ENCODE measurements around the gene KCNF1. TPM values are rescaled to one million over a fixed set of nuclear protein-coding genes. Genes with fewer than 3 reads are reported as not detected.

KCNF1 gene
- 2.0 TPM for total RNA-seq
- polyA plus RNA-seq (ENCODE audit: insufficient read depth in 1 of 8, insufficient read length in 8 of 8, low replicate concordance in 1 of 8), result 1 to 10 TPM; 3.9 to 6.6 (median 5.6) TPM
- long read RNA-seq, donor 1, transcript KCNF1-201 (1 exons, 2,289 nt), result major isoform, 6 of 6 reads
- long read RNA-seq, donor 1, partial matches to known transcripts, result 0 of 6 reads
- long read RNA-seq, donor 1, other reads (novel, unspliced or antisense), result 0 of 6 reads
- long read RNA-seq, donor 2, result 0 reads
- long read RNA-seq, donor 3, transcript KCNF1-201 (1 exons, 2,289 nt), result major isoform, 5 of 5 reads
- long read RNA-seq, donor 3, partial matches to known transcripts, result 0 of 5 reads
- long read RNA-seq, donor 3, other reads (novel, unspliced or antisense), result 0 of 5 reads
- long read RNA-seq, donor 4, partial matches to known transcripts, result 0 of 3 reads
- long read RNA-seq, donor 4, other reads (novel, unspliced or antisense), result 0 of 3 reads
- long read RNA-seq, donor 5, partial matches to known transcripts, result 0 of 2 reads
- long read RNA-seq, donor 5, other reads (novel, unspliced or antisense), result 0 of 2 reads
- long read RNA-seq, donor 6, partial matches to known transcripts, result 0 of 4 reads
- long read RNA-seq, donor 6, other reads (novel, unspliced or antisense), result 0 of 4 reads
- long read RNA-seq, donor 7, transcript KCNF1-201 (1 exons, 2,289 nt), result major isoform, 10 of 10 reads
- long read RNA-seq, donor 7, partial matches to known transcripts, result 0 of 10 reads
- long read RNA-seq, donor 7, other reads (novel, unspliced or antisense), result 0 of 10 reads
- long read RNA-seq, donor 8, partial matches to known transcripts, result 0 of 1 reads
- long read RNA-seq, donor 8, other reads (novel, unspliced or antisense), result 0 of 1 reads
- long read RNA-seq, donor 9, partial matches to known transcripts, result 0 of 4 reads
- long read RNA-seq, donor 9, other reads (novel, unspliced or antisense), result 0 of 4 reads
- long read RNA-seq, donor 10, partial matches to known transcripts, result 0 of 4 reads
- long read RNA-seq, donor 10, other reads (novel, unspliced or antisense), result 0 of 4 reads
- long read RNA-seq, donor 11, partial matches to known transcripts, result 0 of 2 reads
- long read RNA-seq, donor 11, other reads (novel, unspliced or antisense), result 0 of 2 reads

- H3K36me3 ChIP-seq (ENCODE audit: control insufficient read depth, insufficient read depth, low read length), result no peaks in the 10 kb centered on the region
- peaks cover 25% of the 10 kb centered on the region for H3K4me1 ChIP-seq (ENCODE audit: control insufficient read depth, insufficient read depth, low read length)
- H3K27me3 ChIP-seq (ENCODE audit: control insufficient read depth, insufficient read depth, low read length), result peaks cover 34% of the 10 kb centered on the region
- peak within 1 kb of the TSS; percentile 36 for H3K4me3 ChIP-seq (ENCODE audit: low read length)
- no peak within 1 kb of the TSS for H3K27ac ChIP-seq (ENCODE audit: low read length)
- no peaks in the 10 kb centered on the region for H3K9me3 ChIP-seq (replicated peaks; ENCODE audit: control insufficient read depth, low read depth, low read length)
- 8% methylated on average over 51 of the region's 53 CpGs for WGBS (ENCODE audit: insufficient coverage)
- DNase-seq, result peak; percentile 77
Observed at GRCh38 chr2:10911291-10912075, at the start of gene KCNF1. TSS of gene KCNF1 (plus strand) at chr2:10911934. CDS start at chr2:10912427, 493 bp downstream.

DNA sequence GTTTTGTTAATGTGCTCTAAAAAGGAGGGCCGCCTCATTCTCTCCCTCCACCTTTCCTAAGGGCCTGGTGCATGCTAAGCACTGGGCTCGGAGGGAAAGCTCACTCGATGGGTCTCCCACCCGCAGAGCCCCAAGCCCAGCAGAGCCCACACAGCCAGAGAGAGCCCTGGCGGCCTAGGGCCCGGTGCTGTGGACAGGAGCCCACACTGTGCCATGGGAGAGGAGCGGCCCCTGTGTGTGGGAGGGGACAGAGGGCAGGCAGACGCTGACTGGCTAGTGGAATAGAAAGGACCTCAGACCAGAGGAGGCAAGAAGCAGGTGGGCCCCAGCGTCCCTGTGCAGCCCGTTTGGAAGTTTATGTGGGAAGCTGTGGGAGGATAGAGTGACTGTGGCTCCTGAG is 49.4 kb upstream of the KCNF1 start:
- no peak for DNase-seq
- no peaks in the 10 kb centered on the region for H3K9me3 ChIP-seq (replicated peaks; ENCODE audit: control insufficient read depth, low read depth, low read length)
- peaks cover 4% of the 10 kb centered on the region for H3K27me3 ChIP-seq (ENCODE audit: control insufficient read depth, insufficient read depth, low read length)
- H3K4me1 ChIP-seq (ENCODE audit: control insufficient read depth, insufficient read depth, low read length), result peaks cover 33% of the 10 kb centered on the region
- no peak overlapping the region for H3K4me3 ChIP-seq (ENCODE audit: low read length)
- WGBS (ENCODE audit: insufficient coverage), result 71% methylated on average over 8 of the region's 10 CpGs
- no peaks in the 10 kb centered on the region for H3K36me3 ChIP-seq (ENCODE audit: control insufficient read depth, insufficient read depth, low read length)
- H3K27ac ChIP-seq (ENCODE audit: low read length), result no peak overlapping the region

DNA sequence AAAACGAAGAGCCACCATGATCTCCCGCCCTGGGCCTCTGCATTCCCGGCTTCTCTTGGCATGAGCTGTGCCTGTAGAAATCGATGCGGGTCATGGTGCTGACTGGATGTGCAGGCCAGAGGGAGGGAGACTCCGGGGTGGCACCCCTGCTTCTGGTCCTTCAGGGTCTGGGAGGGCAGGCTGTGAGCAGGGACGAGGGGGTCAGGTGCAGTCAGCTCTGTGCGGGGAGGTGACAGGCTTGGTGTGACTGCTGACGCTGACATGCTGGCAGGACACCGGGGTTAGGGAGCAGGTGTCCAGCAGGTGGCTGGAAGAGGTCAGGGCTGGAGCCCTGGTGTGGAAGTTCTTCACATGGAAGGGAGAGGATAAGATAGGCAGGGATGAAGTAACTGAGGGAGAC is 48.7 kb upstream of the KCNF1 start:
- Histone ChIP-seq H3K27me3 (ENCODE audit: control insufficient read depth, insufficient read depth, low read length) (peaks cover 4% of the 10 kb centered on the region), H3K9me3 (replicated peaks; ENCODE audit: control insufficient read depth, low read depth, low read length) (no peaks in the 10 kb centered on the region), H3K4me3 (ENCODE audit: low read length) (no peak overlapping the region), H3K27ac (ENCODE audit: low read length) (no peak overlapping the region), H3K36me3 (ENCODE audit: control insufficient read depth, insufficient read depth, low read length) (no peaks in the 10 kb centered on the region), H3K4me1 (ENCODE audit: control insufficient read depth, insufficient read depth, low read length) (peaks cover 41% of the 10 kb centered on the region)
- no peak for DNase-seq
- 75% methylated on average over 10 of the region's 10 CpGs for WGBS (ENCODE audit: insufficient coverage)

GRCh38 chr2:10863837-10864236 is 47.9 kb upstream of the KCNF1 start:
- H3K27me3 ChIP-seq (ENCODE audit: control insufficient read depth, insufficient read depth, low read length), result peaks cover 4% of the 10 kb centered on the region
- H3K36me3 ChIP-seq (ENCODE audit: control insufficient read depth, insufficient read depth, low read length), result no peaks in the 10 kb centered on the region
- 80% methylated on average over 1 of the region's 8 CpGs for WGBS (ENCODE audit: insufficient coverage)
- no peaks in the 10 kb centered on the region for H3K9me3 ChIP-seq (replicated peaks; ENCODE audit: control insufficient read depth, low read depth, low read length)
- DNase-seq, result peak; percentile 38
- no peak overlapping the region for H3K27ac ChIP-seq (ENCODE audit: low read length)
- H3K4me3 ChIP-seq (ENCODE audit: low read length), result no peak overlapping the region
- H3K4me1 ChIP-seq (ENCODE audit: control insufficient read depth, insufficient read depth, low read length), result peaks cover 48% of the 10 kb centered on the region

- H3K36me3 ChIP-seq (ENCODE audit: control insufficient read depth, insufficient read depth, low read length), result no peaks in the 10 kb centered on the region
- H3K9me3 ChIP-seq (replicated peaks; ENCODE audit: control insufficient read depth, low read depth, low read length), result no peaks in the 10 kb centered on the region
- H3K4me3 ChIP-seq (ENCODE audit: low read length), result no peak overlapping the region
- H3K4me1 ChIP-seq (ENCODE audit: control insufficient read depth, insufficient read depth, low read length), result peaks cover 49% of the 10 kb centered on the region
- WGBS (ENCODE audit: insufficient coverage), result 22% methylated on average over 6 of the region's 10 CpGs
- H3K27me3 ChIP-seq (ENCODE audit: control insufficient read depth, insufficient read depth, low read length), result peaks cover 4% of the 10 kb centered on the region
- H3K27ac ChIP-seq (ENCODE audit: low read length), result no peak overlapping the region
- no peak for DNase-seq
Observed at GRCh38 chr2:10864251-10864650, 47.5 kb upstream of the KCNF1 start.

GRCh38 chr2:10864861-10865636 is 46.7 kb upstream of the KCNF1 start:
- Histone ChIP-seq H3K4me3 (ENCODE audit: low read length) (no peak overlapping the region), H3K36me3 (ENCODE audit: control insufficient read depth, insufficient read depth, low read length) (no peaks in the 10 kb centered on the region), H3K27me3 (ENCODE audit: control insufficient read depth, insufficient read depth, low read length) (peaks cover 4% of the 10 kb centered on the region), H3K4me1 (ENCODE audit: control insufficient read depth, insufficient read depth, low read length) (peaks cover 51% of the 10 kb centered on the region), H3K27ac (ENCODE audit: low read length) (no peak overlapping the region), H3K9me3 (replicated peaks; ENCODE audit: control insufficient read depth, low read depth, low read length) (no peaks in the 10 kb centered on the region)
- peak; percentile 56 for DNase-seq
- WGBS (ENCODE audit: insufficient coverage), result 79% methylated on average over 9 of the region's 14 CpGs

DNA sequence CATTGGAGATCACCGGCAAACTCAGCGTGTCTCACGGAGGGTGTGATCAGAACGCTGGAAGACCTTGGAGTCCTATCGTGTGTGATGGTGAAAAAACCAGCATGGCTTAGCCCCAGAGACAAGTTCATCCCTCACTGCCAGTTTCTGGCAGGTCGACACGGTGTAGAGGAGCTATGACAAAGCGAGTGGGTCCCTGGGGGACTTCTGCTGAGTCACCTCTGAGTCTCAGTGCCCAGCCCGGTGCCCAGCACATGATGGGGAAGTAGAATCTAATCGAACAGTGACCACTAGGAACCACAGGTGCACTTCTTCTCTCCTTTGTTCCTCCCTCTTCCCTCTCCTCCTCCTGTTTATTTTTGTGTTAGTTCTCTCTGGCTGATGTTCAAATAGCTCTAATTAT is 45.9 kb upstream of the KCNF1 start:
- no CpG with 5 or more reads among the region's 10 CpGs for WGBS (ENCODE audit: insufficient coverage)
- H3K27me3 ChIP-seq (ENCODE audit: control insufficient read depth, insufficient read depth, low read length), result peaks cover 4% of the 10 kb centered on the region
- no peaks in the 10 kb centered on the region for H3K9me3 ChIP-seq (replicated peaks; ENCODE audit: control insufficient read depth, low read depth, low read length)
- H3K36me3 ChIP-seq (ENCODE audit: control insufficient read depth, insufficient read depth, low read length), result no peaks in the 10 kb centered on the region
- H3K4me1 ChIP-seq (ENCODE audit: control insufficient read depth, insufficient read depth, low read length), result peaks cover 51% of the 10 kb centered on the region
- H3K27ac ChIP-seq (ENCODE audit: low read length), result no peak overlapping the region
- DNase-seq, result no peak
- H3K4me3 ChIP-seq (ENCODE audit: low read length), result no peak overlapping the region

DNA sequence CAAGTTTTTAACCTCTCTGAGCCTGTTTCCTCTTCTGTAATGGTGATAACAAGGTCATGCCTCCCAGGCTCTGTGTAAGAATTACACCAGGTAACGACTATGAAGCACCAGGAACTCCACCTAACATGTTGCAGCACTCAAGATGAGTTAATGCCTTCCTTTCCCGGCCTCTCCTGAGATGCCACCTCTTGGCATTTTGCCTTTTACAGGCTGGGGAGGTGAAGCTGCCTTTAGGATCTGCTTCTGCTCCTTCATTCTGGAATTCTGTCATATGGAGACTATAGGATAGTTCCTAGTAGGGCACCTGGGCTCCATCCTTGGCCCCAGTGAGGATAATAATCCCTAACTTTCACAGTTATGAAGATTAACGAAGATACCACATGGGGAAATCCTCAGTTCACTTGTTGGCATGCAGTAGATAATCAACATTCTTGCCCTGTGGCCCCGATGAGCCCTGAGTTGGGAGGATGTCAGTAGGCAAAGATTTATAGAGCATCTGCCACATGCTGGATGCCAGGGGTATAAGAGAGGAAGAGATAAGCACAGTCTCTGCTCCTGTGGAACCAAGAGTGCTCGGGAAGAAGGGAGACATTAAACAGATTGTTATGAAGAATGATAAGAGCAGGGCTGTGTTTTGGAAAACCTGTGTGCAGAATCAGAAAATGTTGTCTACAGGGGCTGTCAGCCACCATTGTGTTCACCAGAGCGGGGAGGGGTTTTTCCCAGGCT is 43.9 kb upstream of the KCNF1 start:
- Histone ChIP-seq H3K27me3 (ENCODE audit: control insufficient read depth, insufficient read depth, low read length) (peaks cover 4% of the 10 kb centered on the region), H3K4me3 (ENCODE audit: low read length) (no peak overlapping the region), H3K36me3 (ENCODE audit: control insufficient read depth, insufficient read depth, low read length) (no peaks in the 10 kb centered on the region), H3K27ac (ENCODE audit: low read length) (no peak overlapping the region), H3K9me3 (replicated peaks; ENCODE audit: control insufficient read depth, low read depth, low read length) (peaks cover 2% of the 10 kb centered on the region), H3K4me1 (ENCODE audit: control insufficient read depth, insufficient read depth, low read length) (peaks cover 46% of the 10 kb centered on the region)
- WGBS (ENCODE audit: insufficient coverage), result 66% methylated on average over 3 of the region's 6 CpGs
- DNase-seq, result no peak

Measured in muscle of leg (tissue), 16 donors.